Smooth muscle cell (in vitro differentiated cells): Measurements from ENCODE around the gene FAM53B. TPM values are rescaled to one million over a fixed set of nuclear protein-coding genes. Genes with fewer than 3 reads are reported as not detected.

Experiments
- DNase-seq: peaks from one replicate; lab custom pipeline; 2025; ENCODE audit not compliant: unreplicated experiment; lab: John Stamatoyannopoulos, UW
- H2AFZ ChIP-seq: fragments of 200-600 bp; sonication (generic); 2 replicates; pipeline ENCODE4 v1.6.0; 2016; ENCODE audit warnings: antibody characterized with exemption, low read depth, mild to moderate bottlenecking
- H3F3A ChIP-seq: fragments of 200-600 bp; sonication (generic); 2 replicates; pipeline ENCODE4 v1.6.0; 2017; ENCODE audit warnings: antibody characterized with exemption, low read depth
- H3K27ac ChIP-seq: fragments of 200-600 bp; sonication (generic); 2 replicates; pipeline ENCODE4 v1.5.1; 2016; ENCODE audit warnings: low read depth, mild to moderate bottlenecking
- H3K27me3 ChIP-seq: fragments of 200-600 bp; sonication (generic); 2 replicates; pipeline ENCODE4 v1.6.1; 2016; ENCODE audit warnings: low read depth, mild to moderate bottlenecking
- H3K36me3 ChIP-seq: fragments of 200-600 bp; sonication (generic); 2 replicates; pipeline ENCODE4 v1.5.1; 2016; ENCODE audit warnings: low read depth
- H3K4me1 ChIP-seq: fragments of 200-600 bp; sonication (generic); 2 replicates; pipeline ENCODE4 v1.5.1; 2016; ENCODE audit warnings: low read depth
- H3K4me2 ChIP-seq: fragments of 200-600 bp; sonication (generic); 2 replicates; pipeline ENCODE4 v1.6.0; 2016; ENCODE audit warnings: mild to moderate bottlenecking
- H3K4me3 ChIP-seq: fragments of 200-600 bp; sonication (generic); 2 replicates; pipeline ENCODE4 v1.5.1; 2016; ENCODE audit warnings: mild to moderate bottlenecking
- H3K79me2 ChIP-seq: fragments of 200-600 bp; sonication (generic); 2 replicates; pipeline ENCODE4 v1.6.0; 2016; ENCODE audit warnings: low read depth, mild to moderate bottlenecking
- H3K9ac ChIP-seq: fragments of 200-600 bp; sonication (generic); 2 replicates; pipeline ENCODE4 v1.6.0; 2016; ENCODE audit warnings: low read depth
- H3K9me3 ChIP-seq: fragments of 200-600 bp; sonication (generic); replicated peaks from 2 replicates; pipeline ENCODE4 v1.5.1; 2016; ENCODE audit warnings: low read depth
- H4K20me1 ChIP-seq: fragments of 200-600 bp; sonication (generic); 2 replicates; pipeline ENCODE4 v1.6.0; 2016; ENCODE audit warnings: low read depth
- WGBS: methylation state at CpG from one replicate; pipeline ENCODE4 v1.1.7; 2016; ENCODE audit warnings: low lambda C conversion rate; 5-methylcytosine and 5-hydroxymethylcytosine counted together
- polyA plus RNA-seq: library from polyadenylated mRNA; unstranded; fragments of >200 nt; fragmentation: Nextera tagmentation; extraction: Ambion mirVana; gene quantifications from 2 replicates; pipeline ENCODE4 v1.2.1, GENCODE V29; 2016
- total RNA-seq: library from RNA; depleted of rRNA; stranded (reverse); fragments of >200 nt; gene quantifications from 2 replicates; pipeline ENCODE4 v1.2.3, GENCODE V29; 2014
- TF ChIP-seq, protein P1 (sequence below): fragments of 200-600 bp; sonication (generic); IDR thresholded peaks from 2 replicates; pipeline ENCODE4 v1.5.1; 2017; ENCODE audit warnings: borderline replicate concordance, mild to moderate bottlenecking, antibody characterized with exemption; ENCODE audit not compliant: insufficient read depth, poor library complexity, severe bottlenecking

FAM53B gene
- total and polyA plus RNA-seq, 2 experiments from 2014 or later = 5.5 to 6.2 TPM

DNA sequence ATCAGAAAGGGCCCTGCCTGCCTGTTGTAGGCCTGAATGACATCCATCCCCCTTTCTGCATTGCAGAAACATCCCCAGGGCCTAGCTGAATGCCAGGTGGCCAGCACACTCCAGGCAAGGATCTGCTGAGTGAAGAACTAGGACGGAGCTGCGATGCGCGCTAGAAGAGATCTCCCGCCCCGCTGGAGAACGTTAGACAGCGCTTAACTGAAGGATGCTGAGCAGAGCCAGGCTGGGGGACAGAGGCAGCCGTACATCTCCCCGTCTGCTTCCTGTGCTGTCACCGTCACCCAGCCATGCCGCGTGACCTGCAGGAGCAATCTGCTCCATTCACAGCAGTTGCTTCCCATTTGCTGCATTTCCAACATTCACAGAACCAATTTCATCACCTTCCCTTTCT, 73.3 kb downstream of the FAM53B start:
- Histone ChIP-seq H3K4me1 (peaks cover 28% of the 10 kb centered on the region), H3K4me3 (no peak overlapping the region), H3F3A (peaks cover 6% of the 10 kb centered on the region), H3K9ac (no peak overlapping the region), H4K20me1 (peaks cover 79% of the 10 kb centered on the region), H2AFZ (no peak overlapping the region), H3K4me2 (no peak overlapping the region), H3K79me2 (no peaks in the 10 kb centered on the region), H3K27ac (no peak overlapping the region), H3K27me3 (no peaks in the 10 kb centered on the region), H3K36me3 (no peaks in the 10 kb centered on the region), H3K9me3 (no peaks in the 10 kb centered on the region)
- no peak for DNase-seq
- TF ChIP-seq, protein P1, sequence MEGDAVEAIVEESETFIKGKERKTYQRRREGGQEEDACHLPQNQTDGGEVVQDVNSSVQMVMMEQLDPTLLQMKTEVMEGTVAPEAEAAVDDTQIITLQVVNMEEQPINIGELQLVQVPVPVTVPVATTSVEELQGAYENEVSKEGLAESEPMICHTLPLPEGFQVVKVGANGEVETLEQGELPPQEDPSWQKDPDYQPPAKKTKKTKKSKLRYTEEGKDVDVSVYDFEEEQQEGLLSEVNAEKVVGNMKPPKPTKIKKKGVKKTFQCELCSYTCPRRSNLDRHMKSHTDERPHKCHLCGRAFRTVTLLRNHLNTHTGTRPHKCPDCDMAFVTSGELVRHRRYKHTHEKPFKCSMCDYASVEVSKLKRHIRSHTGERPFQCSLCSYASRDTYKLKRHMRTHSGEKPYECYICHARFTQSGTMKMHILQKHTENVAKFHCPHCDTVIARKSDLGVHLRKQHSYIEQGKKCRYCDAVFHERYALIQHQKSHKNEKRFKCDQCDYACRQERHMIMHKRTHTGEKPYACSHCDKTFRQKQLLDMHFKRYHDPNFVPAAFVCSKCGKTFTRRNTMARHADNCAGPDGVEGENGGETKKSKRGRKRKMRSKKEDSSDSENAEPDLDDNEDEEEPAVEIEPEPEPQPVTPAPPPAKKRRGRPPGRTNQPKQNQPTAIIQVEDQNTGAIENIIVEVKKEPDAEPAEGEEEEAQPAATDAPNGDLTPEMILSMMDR = no peak
- WGBS = 79% methylated on average over 13 of the region's 13 CpGs

DNA sequence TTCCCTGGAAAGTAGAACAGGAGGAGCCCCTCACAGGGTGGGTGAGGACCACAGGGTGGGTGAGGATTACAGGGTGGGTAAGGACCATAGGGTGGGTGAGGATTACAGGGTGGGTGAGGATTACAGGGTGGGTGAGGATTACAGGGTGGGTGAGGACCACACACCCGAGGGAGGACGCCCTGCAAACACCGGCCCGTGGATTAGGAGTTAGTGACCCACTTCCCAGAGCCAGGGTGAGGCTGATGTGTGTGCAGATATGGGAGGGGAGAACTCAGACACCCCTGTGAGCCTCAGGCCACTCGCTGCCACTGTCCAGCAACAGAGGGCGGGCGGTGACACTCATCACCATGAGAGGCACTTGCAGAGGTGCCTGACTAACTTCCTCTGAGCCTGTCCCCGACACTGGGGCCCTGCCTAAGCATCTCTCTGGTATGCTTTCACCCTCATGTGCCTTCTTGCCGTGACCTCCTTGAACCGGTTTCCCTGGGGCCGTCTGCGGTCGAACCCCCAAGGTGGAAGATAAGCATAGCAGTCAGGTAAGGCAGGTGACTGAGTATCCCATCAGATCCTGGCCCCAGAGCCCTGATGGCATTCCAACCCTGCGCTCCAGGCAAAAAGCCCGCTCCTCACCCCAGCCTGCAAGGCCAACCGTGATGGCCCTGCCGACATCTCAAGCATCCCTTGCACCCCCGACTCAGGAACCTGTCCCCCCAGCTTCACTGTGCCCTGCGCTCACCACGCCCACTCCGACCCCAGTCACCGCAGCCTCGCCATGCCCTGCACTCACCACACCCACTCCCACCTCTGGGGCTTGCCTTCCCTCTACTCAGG, 74.1 kb downstream of the FAM53B start:
- Histone ChIP-seq H3K4me1 (peaks cover 28% of the 10 kb centered on the region), H3K4me3 (no peak overlapping the region), H3K9me3 (no peaks in the 10 kb centered on the region), H3K9ac (no peak overlapping the region), H2AFZ (no peak overlapping the region), H3K79me2 (no peaks in the 10 kb centered on the region), H3K36me3 (no peaks in the 10 kb centered on the region), H3F3A (peaks cover 6% of the 10 kb centered on the region), H3K27me3 (no peaks in the 10 kb centered on the region), H4K20me1 (peaks cover 81% of the 10 kb centered on the region), H3K27ac (no peak overlapping the region), H3K4me2 (no peak overlapping the region)
- TF ChIP-seq, protein P1 = no peak
- no peak for DNase-seq
- WGBS = 96% methylated on average over 22 of the region's 23 CpGs

DNA sequence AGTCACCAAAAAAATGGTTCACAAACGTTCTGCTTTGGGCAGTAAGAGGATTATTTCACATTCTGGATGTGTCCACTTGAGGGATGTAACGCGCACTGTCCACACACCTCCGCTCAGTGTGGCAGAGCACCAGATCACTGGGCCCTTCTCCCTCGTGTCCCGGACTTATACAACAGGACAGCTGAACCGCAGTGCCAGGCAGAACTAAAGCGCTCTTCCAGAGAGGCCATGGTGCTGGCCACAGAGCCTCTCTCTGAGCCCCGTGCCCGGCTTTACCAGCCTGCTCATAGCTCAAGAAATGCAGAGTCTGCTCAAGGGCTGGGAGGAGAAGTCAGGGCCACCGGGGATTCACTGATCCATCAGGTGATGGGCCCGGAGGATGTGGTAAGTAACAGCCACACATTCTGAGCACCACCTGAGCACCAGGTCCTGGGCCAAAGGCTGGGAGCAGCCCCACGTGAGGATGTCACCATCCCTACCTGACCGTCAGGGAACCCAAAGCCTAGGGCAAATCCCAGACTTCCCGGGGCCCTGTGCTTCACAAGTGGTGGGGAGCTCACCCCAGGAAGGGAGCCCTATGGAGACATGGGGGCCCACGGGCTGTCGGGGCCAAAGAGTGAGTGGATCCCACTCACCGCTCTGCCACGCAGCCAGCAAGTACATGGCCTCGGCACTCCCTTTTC, 74.9 kb downstream of the FAM53B start:
- no peaks in the 10 kb centered on the region for H3K9me3 ChIP-seq
- H3K4me3 ChIP-seq = no peak overlapping the region
- no peak for DNase-seq
- H2AFZ ChIP-seq = no peak overlapping the region
- peaks cover 79% of the 10 kb centered on the region for H4K20me1 ChIP-seq
- H3F3A ChIP-seq = peaks cover 6% of the 10 kb centered on the region
- no peaks in the 10 kb centered on the region for H3K27me3 ChIP-seq
- no peaks in the 10 kb centered on the region for H3K79me2 ChIP-seq
- no peaks in the 10 kb centered on the region for H3K36me3 ChIP-seq
- no peak overlapping the region for H3K9ac ChIP-seq
- H3K4me2 ChIP-seq = no peak overlapping the region
- TF ChIP-seq, protein P1 = no peak
- WGBS = 94% methylated on average over 20 of the region's 20 CpGs
- peaks cover 28% of the 10 kb centered on the region for H3K4me1 ChIP-seq
- no peak overlapping the region for H3K27ac ChIP-seq
